GM18507 (cell line): ENCODE results near the gene TPK1.
"Not testable (repeated sequence)": the region's sequence is repeated elsewhere in the genome, so short reads cannot be mapped to it uniquely, and the experiment has no call there.

Experiments
- DNase-seq: peaks from one replicate; pipeline ENCODE4 v3.0.0; 2011; ENCODE audit warnings: low read depth; ENCODE audit not compliant: insufficient read length; ENCODE audit errors: extremely low spot score
- FAIRE-seq: peaks from 2 replicates; lab custom pipeline; 2011; peaks lifted over from hg19 to GRCh38; lab: Jason Lieb, UNC

The TPK1 gene

DNA sequence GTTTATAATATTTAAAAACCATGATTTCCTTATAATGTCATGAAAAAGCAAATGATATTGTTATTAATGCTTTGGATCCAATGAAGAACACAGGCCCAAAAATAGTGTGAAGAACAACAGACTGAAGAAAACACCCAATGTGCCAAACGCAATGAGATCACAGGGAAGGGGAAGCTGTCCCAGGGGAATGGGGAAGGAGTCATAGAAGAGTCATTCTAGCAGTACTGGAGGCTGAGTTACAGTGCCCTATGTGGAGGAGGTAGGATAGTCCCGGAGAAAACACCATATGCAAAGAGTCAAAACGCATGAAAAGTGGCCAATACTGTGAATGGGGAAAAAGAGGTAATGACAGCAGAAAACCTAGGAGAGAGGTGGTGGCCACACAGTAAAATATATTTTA lies 50.9 kb downstream of the TPK1 start:
- FAIRE-seq: no peak
- no peak for DNase-seq

DNA sequence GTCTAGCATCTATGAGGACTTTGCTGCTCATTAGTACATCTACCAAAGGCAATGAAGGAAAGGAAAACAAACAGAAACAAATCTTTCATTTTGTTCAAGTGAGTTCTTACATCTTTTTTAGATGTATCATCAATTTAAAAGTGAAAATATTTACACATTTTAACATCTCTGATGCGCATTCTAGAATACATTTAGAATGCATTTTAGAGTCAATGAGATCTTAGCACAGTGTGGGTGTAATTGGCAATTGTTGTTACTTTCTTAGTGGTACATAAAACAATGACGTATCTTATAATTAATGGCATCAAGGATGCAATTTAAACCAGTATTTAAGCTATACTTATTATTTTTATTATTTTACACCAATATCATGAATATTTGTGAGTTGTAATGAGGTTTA lies 51.4 kb downstream of the TPK1 start:
- no peak for FAIRE-seq
- no peak for DNase-seq

DNA sequence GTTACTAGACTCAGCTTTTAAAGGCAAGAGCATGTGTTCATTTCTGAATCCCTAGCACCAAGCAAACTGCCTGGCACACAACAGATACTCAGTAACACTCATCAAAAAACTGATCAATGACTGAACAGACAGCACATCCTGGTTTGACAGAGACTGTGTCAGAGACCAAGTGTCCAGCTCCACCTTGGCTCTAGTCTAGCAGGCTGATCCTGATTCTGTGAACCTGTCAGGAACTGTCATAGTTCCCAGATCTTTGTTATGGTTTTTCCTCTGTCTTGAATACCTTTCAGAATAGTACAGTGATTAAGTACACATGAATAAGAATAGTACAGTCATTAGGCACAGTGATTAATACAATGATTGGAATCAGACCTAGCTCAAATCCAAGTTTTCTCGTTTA lies 53.0 kb downstream of the TPK1 start:
- no peak for DNase-seq
- FAIRE-seq: no peak

DNA sequence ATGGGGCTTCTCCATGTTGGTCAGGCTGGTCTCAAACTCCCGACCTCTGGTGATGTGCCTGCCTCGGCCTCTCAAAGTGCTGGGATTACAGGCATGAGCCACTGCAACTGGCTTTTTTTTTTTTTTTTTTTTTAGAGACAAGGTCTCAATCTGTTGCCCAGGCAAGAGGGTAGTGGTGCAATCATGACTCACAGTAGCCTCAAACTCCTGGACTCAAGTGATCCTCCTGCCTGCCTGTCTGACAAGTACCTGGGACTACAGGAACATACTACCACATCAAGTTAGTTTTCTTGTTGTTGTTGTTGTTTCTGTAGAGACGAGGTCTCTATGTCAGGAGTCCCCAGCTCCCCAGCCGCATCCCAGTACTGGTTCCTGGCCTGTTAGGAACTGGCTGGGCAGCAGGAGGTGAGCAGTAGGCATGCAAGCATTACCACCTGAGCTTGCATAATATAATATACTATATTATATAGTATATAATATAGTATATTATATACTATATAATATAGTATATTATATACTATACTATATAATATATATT lies 55.7 kb downstream of the TPK1 start:
- no peak for FAIRE-seq
- DNase-seq: no peak

DNA sequence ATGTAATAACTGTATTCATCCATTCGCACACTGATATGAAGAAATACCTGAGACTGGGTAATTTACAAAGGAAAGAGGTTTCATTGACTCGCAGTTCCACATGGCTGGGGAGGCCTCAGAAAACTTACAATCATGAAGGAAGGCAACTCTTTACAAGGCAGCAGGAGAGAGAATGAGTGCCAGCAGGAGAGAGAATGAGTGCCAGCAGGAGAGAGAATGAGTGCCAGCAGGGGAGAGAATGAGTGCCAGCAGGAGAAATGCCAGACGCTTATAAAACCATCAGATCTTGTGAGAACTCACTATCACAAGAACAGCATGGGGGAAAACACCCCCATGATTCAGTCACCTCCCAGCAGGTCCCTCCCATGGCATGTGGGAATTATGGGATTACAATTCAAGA lies 58.0 kb downstream of the TPK1 start:
- DNase-seq, FAIRE-seq: not testable (repeated sequence)

DNA sequence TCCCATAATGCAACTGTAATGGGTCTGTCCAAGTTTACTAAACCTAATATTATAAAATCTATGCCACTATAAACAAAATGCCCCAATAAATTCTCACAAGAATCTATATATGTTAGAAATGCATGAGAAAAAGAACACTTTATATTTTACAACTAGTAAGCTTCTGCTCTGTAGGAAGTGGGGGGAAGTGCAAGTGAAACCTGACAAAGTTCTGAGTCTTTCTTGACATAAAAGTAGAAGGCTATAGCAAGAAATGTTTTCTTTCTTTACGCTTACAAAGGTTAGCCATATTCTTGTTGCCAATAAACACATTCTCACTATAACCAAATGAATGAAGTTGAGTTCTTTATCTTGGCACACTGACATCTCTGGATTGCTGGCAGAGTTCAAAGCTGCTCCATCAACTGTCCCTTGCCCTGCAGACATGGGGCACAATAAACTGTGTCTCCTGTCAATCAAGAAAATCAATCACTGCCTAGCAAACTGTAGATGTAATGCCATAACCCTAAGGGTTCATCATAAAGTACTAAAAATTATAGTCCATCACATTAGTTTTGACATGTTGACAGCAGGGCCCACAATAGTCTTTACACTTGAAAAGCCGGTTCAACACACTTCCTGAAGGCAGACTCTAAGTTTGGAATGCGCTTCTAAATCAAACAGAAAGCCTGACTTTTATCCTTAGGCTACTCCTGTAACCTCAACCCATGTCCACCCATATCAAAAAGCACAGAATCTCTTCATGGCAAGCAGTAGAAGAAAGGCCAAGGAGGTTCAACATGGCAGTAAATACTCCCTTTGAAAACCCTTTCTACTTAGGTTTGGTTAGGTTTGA lies 58.6 kb downstream of the TPK1 start:
- no peak for FAIRE-seq
- DNase-seq: no peak

DNA sequence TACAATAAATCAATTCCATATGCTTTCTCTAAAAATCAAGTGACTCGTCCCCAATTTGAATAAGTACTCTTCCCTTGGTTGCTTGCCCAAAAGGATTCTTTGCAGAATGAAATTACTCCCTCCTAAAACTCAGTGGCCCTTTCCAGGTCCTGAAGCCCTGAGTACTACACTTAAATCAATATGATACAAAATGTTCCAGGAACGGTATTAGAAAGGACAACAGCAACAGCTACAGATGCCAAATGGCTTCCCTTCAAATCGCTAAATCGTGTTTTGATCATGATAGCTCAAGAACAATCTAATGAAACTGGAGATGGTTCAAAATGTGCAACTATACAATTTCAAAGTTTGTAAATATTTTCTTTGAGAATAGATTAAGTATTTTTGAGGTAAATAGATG lies 59.4 kb downstream of the TPK1 start:
- FAIRE-seq: no peak

DNA sequence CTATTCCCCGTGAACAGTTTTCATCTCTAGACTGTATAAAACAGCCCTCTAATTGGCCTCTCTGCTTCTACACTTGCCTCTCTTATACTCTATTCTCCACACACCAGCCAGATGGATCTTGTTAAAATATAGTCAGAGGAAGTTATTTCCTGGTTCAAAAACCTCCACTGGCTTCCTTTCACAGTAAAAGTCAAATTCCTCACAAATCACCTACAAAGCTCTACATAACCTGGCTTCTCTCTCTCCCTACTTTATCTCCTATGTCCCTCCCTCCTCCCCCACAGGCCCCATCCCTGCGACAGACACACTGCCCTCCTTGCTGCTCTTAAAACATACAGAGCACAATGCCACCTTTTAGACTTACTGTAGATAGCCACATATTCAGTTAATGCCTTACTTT lies 60.1 kb downstream of the TPK1 start:
- no peak for FAIRE-seq
- no peak for DNase-seq

More for the DNA sequence above, 59.4 kb downstream of the TPK1 start:
- DNase-seq: no peak

DNA sequence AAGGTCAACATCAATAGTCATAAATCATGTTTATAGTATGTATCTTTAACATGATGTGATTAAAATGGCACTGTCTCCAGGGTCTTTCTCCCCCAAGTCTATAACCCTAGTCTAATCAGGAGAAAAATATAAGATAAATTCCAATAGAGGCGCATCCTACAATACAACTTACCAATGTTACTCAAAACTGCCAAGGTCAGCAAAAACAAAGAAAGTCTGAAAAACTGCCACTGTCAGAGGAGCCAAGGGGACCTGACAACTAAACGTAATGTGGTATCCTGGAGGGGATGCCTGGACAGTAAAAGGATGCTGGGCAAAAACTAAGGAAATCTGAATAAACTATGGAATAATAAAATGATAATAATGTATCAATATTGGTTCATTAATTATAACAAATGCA lies 63.9 kb downstream of the TPK1 start:
- no peak for DNase-seq
- FAIRE-seq: no peak

DNA sequence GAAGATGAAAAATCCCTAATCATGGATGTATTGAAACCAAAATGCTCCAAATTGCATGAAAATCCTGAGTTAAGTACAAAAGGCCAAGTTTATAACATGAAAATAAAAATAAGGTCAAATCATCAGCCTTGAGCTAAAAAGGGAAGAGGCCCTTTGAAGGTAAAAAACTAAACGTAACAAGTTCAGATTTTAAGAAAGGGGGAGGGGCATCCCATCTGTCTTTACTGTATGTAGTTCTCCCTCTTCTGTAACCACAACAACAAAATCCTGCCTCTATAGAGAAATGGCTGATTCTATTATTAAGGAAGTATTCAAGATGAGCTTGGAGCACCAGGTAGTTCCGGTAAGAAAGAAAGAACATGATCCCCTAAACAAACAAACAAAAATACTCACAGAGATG lies 64.7 kb downstream of the TPK1 start:
- DNase-seq (no peak), FAIRE-seq (no peak)

DNA sequence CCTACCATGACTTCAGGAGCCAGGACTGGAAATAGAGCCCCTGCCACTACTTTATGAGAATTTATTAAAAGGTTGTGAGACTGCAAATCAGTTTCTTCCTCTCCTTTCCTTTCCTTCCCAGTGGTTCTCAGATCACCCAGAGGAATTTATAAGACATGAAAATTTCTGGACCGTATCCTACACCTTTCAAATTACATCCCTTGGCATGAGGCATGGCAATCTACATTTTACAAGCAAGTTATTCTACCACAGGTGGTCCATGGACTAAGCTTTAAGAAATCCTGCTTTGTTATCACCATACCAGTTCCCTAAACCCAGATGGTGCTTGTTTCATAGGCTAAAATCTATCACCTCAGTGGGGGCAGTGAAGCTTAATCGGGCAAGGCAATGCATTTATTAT lies 66.5 kb downstream of the TPK1 start:
- FAIRE-seq: no peak
- DNase-seq: no peak

DNA sequence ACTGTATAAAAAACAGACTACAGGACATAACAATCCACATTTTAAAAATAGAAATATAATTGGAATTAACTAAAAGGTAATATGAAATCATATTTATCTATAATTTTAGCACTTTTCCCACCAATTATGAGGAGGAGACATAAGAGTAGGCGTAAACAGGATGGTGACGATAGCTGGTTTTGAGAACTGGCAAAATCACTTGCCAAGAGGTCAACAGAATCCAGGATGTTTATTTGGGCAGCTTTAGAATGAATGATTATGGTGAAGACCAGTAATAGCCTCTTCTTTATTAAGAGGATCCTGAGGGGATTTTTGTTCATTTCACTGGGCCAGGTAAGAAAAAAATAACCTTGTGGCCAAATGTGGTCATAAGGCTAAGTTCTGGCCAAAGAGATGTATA lies 67.2 kb downstream of the TPK1 start:
- DNase-seq: no peak
- no peak for FAIRE-seq

DNA sequence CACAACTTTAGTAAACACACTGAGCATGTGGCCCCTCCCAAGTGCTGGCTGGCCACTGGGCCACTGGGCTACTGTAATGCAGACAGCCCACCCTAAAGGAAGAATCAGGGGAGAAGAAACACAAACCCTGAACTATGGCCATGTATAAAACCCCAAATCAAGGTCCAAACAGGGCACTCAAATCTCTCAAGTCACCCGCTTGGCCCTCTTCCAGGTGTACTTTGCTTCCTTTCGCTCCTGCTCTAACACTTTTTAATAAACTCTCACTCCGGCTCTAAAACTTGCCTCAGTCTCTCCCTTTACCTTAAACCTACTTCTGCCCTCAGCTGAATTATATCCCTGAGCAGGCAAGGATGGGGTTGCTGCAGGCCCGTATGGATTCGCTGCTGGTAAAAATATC lies 72.6 kb downstream of the TPK1 start:
- no peak for DNase-seq
- no peak for FAIRE-seq

DNA sequence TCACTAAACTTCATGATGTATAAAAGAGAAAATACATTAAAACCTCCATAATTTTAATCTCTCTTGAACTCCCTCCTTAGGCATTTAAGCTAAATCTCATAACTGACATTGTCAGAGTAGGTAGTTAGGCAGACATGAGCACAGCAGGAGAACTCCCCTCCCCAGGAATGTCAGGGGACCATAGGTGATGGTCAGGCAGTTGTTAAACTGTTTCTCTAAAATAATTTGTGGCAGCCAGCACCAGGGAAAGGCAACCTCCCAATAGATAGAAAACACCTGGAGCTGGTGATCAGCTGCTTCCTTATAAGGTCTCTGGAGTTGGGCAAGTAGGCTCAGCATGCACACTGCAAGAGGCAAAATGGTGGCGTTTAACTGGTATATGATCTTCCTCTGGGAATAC lies 73.0 kb downstream of the TPK1 start:
- FAIRE-seq: no peak
- DNase-seq: no peak

DNA sequence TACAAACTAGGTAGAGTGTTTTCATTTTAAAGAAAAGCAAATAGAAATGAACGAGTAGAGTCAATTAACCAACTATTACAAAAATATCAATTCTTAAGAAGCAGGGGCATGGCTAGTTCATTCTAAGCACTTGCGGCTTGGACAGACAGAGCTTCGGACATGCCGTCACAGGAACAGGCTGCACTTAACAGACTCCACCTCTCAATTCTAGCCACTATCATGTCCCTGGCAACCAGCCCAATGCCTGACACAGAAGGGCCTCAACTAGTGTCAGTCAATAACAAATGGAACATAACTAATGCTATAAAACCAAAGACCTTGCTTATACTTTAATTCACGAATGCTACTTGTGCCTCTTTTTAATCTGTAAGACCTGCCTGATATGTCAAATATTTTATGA lies 74.4 kb downstream of the TPK1 start:
- no peak for DNase-seq
- no peak for FAIRE-seq

DNA sequence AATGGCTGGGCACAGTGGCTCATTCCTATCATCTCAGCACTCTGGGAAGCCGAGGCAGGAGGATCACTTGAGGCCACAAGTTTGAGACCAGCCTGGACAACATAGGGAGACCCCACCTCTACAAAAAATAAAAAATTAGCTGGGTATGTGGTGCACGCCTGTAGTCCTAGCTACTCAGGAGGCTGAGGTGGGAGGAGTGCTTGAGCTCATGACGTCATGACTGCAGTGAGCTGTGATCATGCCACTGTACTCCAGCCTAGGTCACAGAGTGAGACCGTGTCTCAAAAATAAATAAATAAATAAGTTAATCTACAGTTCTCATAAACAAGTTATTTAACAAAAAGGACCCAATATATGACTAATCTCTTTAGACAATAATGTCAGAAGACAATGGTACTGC lies 76.2 kb downstream of the TPK1 start:
- no peak for FAIRE-seq

DNA sequence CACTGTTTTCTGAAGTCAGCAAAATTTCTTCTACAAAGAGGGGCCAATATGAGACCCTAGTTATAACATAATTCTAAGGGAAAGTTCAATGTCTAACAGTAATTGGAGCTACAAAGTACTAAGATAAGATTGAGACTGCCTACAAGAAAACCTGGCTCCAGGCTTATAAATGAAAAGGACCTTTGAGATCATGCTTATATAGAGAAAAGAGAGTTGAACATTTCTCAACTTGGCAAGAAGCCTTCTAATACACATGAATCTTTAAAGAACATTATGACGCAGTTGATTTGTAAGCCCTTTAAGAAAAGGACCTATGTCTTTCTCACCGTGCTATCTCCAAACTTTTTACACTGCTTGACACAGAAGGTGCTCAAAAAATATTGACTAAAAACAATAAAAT lies 87.9 kb downstream of the TPK1 start:
- FAIRE-seq: no peak
- DNase-seq: no peak

More for the DNA sequence above, 76.2 kb downstream of the TPK1 start:
- no peak for DNase-seq

DNA sequence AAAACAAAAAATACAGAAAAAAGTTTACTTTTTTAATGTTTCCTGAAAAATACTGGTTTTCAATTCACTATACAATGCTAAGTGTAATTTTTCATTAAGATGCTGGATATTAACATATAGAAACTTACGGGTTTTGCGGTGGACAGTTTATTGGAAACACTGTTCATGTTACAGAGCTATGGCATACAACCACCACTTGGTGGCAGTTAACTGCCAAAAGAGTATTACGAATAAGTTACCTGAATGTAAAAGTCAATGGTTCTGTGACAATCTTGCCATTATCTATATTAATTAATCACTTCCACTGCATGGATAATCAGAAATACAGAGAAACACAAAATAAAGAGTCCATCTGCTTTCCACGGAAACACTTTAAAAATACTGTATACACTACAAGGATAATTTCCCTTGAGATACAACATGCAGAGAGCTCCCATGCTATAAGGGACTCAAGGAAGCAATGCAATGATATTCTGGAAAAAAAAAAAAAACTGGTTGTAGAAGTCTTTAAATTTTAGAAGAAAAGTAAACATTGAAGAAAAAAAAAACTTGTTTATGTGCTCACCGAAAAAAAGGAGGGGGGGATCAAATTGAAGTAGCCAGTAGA lies 97.0 kb downstream of the TPK1 start:
- peak; percentile 79 for FAIRE-seq
- DNase-seq: no peak

DNA sequence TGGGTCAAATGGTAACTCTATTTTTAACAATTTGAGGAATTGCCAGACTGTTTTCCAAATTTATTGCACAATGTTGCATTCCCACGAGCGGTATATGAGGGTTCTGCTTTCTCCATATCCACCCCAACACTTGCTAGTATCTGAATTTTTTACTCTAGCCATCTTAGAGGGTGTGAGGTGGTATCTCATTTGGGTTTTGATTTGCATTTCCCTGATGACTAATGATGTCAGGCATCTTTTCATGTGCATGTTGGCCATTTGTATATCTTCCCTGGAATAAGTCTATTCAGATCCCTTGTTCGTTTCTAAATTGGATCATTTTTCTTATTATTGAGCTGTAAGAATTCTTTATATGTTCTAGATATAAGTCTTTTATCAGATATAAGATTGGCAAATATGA lies 97.7 kb downstream of the TPK1 start:
- FAIRE-seq (peak; percentile 9), DNase-seq (no peak)

DNA sequence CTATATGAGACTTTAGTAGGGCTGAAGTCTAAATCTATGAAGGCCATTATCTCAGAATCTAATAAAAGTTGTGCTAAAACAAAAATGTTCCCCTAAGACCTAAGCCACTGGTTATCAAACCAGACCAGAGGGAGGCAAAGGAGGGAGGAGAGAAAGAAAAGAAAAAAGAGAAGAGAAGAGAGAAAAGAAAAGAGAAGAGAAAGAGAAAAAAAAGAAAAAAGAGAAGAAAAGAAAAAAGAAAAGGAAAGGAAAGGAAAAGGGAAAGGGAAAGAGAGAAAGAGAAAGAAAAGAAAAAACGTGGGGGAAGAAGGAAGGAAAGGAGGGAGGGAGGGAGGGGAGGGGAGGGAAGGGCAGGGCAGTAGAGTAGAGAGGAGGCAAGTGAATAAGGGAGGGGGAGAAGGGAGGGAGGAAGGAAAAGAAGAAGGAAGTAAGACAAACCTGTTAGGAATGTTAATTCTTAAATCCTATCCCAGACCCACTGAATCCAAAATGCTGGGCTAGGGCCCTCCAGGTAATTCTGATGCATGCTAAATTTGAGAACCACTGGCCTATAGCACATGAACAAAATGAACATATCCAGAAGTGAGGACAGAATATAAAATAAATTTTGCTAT lies 98.9 kb downstream of the TPK1 start:
- FAIRE-seq: no peak
- no peak for DNase-seq
